HG02870 (cell line): Measurements from ENCODE around the gene TTC14.

Experiments used
- ATAC-seq: cut with Tn5 transposase; IDR thresholded peaks from one replicate; pipeline ENCODE4 v1.9.1; 2021; ENCODE audit warnings: mild to moderate bottlenecking, moderate library complexity; ENCODE audit not compliant: unreplicated experiment

The TTC14 gene

GRCh38 chr3:180626844-180627243 lies 24.9 kb downstream of the TTC14 start:
- ATAC-seq, result peak; percentile 96

DNA sequence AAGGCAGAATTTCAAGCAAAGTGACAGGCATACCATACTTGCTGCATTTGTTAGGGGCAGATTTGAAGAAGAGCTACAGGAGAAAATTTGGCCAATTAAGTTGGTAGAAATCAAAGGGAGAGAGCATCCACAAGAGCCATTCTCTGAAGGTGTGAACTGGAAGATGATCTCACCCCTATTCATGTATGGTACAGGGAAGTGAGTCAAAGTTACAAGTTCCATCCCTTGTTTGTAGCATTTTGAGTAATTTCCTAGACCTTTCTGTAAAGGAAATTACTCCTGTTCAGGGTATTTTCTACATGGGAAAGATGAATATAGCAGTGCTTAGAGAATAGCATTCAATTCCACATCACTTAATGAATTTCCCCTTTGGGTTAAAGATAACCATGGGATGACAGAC lies 28.4 kb downstream of the TTC14 start:
- ATAC-seq, result no peak

- ATAC-seq, result no peak
Measured at GRCh38 chr3:180631317-180631716, 29.4 kb downstream of the TTC14 start.

GRCh38 chr3:180633722-180634121 lies 31.8 kb downstream of the TTC14 start:
- peak; percentile 46 for ATAC-seq

- ATAC-seq, result no peak
Measured at GRCh38 chr3:180640987-180641386, 39.0 kb downstream of the TTC14 start.

DNA sequence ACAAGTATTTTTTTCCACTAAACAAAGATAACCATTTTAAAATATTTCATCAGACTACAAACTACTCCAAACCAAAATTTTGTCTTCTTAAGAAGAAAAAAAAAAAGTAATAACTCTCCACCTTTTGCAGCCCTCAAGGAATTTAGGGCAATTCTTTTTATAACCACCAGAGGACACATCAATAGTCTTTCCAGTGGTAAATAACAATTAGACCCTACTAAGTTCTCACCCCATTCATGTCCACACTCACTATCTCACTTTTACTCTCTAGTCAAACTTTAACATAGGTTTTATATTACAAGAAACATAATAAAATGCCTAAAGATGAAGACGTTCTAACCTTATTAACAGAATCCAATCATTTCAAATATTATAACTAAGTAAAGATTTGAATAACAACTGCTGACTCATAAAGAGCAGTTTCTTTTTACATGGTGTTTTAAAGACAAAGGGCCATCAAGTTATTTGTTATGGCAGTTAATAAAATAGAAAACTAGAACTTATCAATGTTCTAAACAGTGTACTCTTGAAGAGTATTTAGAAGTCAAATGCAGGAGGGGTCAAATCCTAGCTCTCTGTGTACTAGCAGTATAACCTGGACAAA lies 44.3 kb downstream of the TTC14 start:
- ATAC-seq, result peak; percentile 64

DNA sequence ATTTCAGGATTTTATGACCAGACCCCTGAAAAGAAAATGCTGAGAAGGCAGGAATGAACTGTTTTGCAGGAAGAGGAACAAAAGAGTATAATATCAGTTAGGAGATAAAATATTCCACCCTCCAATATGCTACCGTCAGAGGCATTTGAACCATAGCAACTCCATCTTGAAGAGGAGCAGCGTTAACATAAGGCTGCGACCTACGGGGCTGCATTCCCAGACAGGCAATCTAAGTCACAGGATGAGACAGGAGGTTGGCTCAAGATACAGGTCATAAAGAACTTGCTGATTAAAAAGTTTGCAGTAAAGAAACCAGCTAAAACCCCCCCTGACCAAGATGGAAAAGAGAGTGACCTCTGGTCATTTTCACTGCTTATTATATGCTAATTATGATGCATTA lies 54.4 kb downstream of the TTC14 start:
- no peak for ATAC-seq

DNA sequence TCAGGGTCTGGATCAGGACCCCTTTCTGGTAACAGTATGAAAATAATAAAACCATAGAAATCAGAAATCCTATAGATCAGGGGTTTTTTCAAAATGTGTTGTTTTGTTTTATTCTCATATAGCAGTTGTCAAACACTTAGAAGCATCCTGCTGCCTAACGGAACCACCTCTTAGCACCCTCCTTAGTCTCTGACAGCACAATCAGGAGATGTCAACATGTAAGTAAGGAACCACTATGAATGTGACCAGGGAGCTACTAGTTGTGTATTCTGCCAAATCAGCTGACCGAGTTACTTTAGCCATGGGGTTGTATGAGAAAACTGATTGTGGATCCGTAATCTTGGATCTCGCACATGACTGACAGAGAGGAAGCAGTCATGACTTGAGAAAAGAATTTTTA lies 55.1 kb downstream of the TTC14 start:
- no peak for ATAC-seq
